Stimulated activated CD8-positive, alpha-beta memory T cell treated with anti-CD3 and anti-CD28 coated beads, Interleukin-12 subunit alpha, Interleukin-12 subunit beta, amount 100 ng/mL, for 4 hours (primary cell): ENCODE data around the gene KNSTRN.

Experiments
- DNase-seq: peaks from one replicate; pipeline ENCODE4 v3.0.0-alpha.2; 2020; ENCODE audit warnings: low read depth

The KNSTRN gene

DNA sequence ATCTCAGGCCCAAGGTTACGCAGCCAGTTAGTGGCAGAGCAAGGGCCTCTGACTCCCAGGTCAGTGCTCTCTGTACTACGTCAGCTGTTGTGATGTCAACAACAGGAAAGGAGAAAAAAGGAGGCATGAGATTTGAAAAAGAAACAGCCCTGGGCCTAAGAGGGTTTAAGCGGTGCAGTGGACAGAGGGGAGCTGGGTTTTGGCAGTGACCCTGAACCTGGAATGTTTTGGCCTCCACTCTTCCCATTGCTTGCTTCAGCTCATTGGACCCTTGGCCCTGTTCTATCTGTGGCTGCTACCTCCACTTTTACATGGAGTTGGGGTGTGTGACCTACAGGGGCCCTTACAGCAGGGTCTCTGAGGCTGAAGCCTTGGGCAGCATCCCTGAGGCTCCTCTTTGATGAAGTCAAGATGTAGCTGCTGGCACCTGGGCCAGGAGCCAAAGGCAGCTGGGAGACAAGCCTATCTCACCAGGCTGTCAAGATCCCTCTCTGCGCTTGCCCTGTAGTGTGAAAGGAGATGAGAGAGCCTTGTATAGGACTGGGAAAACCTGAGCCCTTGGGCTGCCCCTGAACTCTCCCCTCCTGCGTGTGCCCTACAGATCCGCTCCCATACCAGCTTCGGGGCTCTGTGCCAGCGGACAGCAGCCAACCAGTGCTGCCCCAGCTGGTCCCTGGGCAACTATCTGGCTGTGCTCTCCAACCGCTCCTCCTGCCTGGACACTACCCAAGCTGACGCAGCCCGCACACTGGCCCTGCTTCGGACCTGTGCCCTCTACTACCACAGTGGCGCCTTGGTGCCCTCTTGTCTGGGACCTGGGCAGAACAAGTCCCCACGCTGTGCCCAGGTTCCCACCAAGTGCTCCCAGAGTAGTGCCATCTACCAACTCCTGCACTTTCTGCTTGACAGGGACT, 15.8 kb upstream of the KNSTRN start:
- DNase-seq = no peak

DNA sequence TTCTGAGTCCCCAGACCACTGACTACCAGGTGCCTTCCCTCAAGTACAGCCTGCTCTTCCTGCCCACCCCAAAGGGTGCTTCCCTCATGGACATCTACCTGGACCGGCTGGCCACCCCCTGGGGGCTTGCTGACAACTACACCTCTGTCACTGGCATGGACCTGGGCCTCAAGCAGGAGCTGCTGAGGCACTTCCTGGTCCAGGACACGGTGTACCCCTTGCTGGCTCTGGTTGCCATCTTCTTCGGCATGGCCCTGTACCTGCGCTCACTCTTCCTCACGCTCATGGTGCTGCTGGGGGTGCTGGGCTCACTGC, 15.2 kb upstream of the KNSTRN start:
- DNase-seq = no peak

DNA sequence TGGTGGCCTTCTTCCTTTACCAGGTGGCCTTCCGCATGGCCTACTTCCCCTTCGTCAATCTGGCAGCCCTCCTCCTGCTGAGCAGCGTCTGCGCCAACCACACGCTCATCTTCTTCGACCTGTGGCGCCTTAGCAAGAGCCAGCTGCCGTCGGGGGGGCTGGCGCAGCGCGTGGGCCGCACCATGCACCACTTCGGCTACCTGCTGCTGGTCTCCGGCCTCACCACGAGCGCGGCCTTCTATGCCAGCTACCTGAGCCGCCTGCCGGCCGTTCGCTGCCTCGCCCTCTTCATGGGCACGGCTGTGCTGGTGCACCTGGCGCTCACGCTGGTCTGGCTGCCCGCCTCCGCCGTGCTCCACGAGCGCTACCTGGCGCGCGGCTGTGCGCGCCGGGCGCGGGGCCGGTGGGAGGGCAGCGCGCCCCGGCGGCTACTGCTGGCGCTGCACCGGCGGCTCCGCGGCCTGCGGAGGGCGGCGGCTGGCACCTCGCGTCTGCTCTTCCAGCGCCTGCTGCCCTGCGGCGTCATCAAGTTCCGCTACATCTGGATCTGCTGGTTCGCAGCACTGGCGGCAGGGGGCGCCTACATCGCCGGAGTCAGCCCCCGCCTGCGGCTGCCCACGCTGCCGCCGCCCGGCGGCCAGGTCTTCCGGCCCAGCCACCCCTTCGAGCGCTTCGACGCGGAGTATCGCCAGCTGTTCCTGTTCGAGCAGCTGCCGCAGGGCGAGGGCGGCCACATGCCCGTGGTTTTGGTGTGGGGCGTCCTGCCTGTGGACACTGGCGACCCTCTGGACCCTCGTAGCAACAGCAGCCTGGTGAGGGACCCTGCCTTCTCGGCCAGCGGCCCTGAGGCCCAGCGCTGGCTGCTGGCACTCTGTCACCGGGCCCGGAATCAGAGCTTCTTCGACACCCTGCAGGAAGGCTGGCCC, 14.6 kb upstream of the KNSTRN start:
- DNase-seq = peak; percentile 82

DNA sequence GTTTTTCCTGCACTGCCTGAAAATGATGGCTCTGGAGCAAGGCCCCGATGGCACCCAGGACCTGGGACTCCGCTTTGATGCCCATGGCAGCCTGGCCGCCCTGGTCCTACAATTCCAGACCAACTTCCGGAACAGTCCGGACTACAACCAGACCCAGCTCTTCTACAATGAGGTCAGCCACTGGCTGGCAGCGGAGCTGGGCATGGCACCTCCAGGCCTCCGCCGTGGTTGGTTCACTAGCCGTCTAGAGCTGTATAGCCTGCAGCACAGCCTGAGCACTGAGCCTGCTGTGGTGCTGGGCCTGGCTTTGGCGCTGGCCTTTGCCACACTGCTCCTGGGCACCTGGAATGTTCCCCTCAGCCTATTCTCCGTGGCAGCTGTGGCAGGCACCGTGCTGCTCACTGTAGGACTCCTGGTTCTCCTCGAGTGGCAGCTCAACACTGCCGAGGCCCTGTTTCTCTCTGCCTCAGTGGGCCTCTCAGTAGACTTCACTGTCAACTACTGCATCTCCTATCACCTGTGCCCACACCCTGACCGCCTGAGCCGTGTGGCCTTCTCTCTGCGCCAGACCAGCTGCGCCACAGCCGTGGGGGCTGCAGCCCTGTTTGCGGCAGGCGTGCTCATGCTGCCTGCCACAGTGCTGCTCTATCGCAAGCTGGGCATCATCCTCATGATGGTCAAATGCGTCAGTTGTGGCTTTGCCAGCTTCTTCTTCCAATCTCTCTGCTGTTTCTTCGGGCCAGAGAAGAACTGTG, 13.6 kb upstream of the KNSTRN start:
- no peak for DNase-seq

DNA sequence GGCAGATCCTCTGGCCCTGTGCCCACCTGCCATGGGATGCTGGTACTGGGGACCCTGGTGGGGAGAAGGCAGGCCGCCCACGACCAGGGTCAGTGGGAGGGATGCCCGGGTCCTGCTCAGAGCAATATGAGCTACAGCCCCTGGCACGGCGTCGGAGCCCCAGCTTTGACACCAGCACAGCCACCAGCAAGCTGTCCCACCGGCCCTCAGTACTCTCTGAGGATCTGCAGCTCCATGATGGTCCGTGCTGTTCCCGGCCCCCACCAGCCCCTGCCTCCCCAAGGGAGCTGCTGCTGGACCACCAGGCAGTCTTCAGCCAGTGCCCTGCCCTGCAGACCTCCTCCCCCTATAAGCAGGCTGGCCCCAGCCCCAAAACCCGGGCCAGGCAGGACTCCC, 13.0 kb upstream of the KNSTRN start:
- no peak for DNase-seq

DNA sequence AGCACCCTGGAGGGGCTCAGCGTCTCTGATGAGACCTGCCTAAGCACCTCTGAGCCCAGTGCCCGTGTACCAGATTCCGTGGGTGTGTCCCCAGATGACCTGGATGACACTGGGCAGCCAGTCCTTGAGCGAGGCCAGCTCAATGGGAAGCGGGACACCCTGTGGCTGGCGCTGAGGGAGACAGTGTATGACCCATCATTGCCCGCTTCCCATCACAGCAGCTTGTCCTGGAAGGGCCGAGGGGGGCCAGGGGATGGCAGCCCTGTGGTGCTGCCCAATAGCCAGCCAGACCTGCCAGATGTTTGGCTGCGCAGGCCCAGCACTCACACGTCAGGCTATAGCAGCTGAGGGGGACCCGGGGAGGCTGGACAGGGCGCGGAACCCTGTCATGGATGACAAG, 12.6 kb upstream of the KNSTRN start:
- DNase-seq = no peak

DNA sequence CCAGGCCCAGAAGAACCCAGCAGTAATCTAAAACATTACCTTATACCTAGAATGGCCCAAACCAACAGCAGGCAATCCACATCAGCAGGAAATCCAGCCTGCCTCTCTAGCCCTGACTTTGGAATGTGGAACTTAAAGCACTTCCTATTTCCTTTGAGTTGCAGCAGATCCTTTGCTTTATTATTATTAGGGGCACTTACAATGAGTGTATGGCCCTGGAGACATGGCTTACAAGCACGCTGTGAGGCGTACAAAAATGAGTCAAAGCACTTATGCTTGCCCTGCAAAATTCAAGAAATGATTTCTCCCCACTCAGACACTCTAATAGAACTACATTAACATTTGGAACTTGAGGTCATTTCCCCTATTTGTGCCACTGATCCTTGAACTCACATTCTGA, 9.5 kb upstream of the KNSTRN start:
- DNase-seq = no peak

DNA sequence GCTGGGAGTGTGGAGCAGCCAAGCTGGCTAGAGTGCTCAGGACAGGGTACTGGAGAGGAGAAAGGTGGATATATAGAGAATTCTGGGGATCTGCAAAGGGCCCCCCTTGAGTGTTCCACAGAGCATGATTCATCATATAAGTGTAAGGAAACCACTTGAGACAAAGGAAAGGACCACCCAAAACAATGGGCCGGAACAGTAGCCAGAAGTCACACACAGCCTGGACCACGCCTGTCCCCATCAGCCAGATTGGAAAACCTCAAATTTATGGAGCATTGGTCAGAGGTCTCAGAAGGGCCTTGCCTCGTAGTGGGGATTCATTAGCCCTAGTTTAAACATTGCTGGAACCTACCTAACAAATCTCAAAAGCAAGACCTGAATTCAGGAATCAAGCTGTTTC, 4.9 kb upstream of the KNSTRN start:
- no peak for DNase-seq

DNA sequence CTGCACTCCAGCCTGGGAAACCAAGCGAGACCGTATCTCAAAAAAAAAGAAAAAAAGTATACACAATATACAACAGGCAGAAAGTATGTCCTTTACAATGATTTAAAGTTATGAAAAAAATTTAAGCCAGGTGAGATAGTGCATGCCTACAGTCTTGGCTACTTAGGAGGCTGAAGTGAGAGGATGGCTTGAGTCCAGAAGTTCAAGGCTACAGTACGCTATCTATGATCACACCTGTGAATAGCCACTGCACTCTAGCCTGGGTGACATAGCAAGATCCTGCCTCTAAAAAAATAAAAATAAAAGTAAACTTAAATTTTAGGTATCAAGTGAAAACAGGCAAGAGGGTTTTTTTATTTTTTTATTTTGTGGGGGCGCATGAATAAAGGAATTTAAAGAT, 3.1 kb upstream of the KNSTRN start:
- DNase-seq = no peak

DNA sequence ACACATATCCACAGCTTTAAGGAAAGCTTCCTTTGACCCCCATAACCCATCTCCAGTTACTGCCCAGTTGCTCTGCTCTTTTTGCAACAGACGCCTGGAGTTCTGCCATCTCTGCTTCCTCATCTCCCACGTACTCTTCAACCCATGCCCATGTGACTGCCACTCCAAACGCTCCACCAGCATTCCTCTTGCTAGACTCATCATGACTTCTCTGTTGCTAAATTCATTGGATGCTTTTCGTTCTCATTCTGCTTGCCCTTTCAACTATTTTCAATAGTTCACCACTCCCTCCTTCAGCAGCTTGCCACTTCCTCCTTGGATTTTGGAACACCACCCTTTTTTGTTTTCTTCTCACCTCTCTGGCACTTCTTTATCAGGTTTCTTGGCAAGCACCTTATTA, 2.7 kb upstream of the KNSTRN start:
- DNase-seq = no peak

DNA sequence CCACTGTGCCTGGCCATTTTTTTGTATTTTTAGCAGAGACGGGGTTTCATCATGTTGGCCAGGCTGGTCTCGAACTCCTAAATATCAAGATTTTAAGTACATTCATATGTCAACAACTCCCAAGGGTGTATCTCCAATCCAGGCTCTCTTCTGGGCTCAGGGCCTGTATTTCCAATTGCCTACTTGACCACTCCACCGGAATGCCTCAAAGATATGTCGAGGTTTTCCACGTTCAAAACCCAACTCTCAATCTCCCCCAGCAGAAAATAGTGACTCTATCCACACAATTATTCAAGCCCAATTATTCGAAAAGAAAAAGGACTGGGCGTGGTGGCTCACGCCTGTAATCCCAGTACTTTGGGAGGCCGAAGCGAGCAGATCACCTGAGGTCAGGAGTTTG, 1.9 kb upstream of the KNSTRN start:
- DNase-seq = no peak

DNA sequence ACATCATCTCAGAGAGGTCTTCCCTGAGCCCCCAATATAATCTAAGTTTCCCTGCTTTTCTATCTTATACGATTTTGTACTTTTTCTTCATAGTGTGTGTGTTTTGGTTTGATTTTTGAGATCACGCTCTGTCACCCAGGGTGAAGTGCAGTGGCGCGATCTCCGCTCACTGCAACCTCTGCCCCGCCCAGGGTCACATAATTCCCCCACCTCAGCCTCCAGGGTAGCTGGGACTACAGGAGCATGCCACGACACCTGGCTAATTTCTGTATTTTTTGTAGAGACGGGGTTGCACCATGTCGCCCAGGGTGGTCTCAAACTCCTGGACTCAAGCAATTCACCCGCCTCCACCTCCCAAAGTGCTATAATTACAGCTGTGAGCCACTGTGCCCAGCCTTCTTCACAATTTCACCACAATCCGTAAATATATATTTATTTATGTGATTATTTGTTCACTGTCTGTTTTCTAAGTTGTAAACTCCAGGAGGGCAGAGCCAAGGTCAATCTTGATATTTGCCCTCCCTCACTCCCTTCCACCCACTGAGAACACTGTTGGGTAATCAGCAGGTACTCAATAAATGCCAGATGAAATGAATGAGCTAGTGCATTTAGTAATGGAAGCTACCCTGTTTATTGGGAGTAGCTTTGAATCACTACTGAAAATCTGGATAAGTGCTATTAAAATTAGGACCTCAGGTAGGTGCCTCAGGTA, 547 bp upstream of the KNSTRN start:
- no peak for DNase-seq

DNA sequence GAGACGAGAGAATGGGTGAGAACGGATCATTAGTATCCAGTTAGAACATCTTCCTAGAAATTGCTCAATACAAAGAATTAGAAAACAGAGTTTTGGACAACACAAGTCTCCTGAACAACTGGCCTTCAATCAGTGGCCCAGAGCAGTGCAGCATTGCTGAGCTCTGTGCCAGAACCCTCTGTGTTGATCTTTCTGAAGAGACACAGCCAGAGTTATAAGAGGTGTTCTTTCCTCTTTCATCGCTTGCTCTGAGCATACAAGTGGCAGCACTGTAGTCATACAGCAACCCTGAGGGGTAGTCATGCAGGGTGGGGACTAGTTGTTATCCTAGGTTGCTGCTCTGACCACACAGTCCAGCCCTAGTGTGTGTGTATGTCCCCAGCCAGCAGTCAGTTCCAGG, 4.0 kb downstream of the KNSTRN start:
- no peak for DNase-seq

DNA sequence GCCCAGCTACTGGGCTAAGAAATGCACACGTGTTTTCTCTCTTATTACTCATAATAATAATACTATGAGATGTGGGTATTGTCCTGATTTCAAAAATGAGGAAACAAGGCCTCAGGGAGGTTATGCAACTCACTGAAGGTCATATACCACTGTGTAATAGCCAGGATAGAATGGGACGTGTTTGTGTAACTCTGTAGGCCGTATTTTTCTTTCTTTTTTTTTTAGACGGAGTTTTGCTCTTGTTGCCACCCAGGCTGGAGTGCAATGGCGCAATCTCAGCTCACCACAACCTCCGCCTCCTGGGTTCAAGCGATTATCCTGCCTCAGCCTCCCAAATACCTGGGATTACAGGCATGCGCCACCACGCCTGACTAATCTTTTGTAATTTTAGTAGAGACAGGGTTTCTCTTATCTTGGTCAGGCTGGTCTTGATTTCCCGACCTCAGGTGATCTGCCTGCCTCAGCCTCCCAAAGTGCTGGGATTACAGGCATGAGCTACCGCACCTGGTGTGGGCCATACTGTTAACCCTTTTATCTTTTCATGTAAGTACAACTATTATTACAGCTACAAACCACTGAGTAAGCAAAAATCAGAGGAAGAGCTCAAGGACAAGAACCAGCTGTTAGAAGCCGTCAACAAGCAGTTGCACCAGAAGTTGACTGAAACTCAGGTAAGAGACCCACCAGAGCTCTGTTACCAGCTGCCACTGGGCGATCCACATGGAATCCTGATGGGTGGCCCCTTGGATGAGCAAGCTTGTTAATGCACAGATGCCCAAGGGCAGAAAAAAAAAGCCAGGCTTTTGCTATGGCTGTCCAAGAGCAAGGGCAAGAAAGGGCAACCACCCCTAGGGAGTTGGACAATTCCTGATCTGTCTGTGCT, 6.7 kb downstream of the KNSTRN start:
- no peak for DNase-seq

DNA sequence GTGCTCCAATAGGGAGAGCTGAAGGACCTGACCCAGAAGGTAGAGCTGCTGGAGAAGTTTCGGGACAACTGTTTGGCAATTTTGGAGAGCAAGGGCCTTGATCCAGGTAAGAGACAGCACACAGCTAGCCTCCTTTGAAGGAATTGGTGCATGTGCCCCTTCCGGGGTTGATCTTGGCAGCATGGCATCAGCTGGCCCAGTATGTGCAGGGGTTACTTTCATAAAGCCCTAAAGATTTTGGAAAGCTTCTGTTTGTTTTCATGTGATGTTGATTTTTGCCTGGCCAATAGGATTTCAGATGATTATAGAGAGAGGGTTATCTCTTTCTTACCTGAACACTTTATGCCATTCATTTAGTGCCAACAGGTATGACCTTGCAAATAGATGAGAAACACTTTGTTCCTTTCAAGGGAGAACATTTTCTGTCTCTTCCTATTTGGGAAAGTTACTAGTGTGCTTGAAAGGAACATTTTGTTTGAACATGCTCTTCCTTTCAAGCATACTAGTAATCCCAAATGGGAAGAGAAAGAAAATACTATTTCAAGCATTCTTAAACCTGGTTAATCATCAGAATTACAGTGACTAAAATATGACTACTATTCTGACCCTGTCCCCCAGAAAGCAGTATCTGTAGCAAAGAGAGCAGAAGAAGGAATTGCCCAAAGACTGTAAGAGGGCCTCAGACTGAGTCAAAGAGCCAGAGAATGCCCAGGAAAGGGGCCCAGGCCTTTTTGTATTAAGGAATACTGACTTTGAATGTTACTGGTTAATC, 7.5 kb downstream of the KNSTRN start:
- no peak for DNase-seq

DNA sequence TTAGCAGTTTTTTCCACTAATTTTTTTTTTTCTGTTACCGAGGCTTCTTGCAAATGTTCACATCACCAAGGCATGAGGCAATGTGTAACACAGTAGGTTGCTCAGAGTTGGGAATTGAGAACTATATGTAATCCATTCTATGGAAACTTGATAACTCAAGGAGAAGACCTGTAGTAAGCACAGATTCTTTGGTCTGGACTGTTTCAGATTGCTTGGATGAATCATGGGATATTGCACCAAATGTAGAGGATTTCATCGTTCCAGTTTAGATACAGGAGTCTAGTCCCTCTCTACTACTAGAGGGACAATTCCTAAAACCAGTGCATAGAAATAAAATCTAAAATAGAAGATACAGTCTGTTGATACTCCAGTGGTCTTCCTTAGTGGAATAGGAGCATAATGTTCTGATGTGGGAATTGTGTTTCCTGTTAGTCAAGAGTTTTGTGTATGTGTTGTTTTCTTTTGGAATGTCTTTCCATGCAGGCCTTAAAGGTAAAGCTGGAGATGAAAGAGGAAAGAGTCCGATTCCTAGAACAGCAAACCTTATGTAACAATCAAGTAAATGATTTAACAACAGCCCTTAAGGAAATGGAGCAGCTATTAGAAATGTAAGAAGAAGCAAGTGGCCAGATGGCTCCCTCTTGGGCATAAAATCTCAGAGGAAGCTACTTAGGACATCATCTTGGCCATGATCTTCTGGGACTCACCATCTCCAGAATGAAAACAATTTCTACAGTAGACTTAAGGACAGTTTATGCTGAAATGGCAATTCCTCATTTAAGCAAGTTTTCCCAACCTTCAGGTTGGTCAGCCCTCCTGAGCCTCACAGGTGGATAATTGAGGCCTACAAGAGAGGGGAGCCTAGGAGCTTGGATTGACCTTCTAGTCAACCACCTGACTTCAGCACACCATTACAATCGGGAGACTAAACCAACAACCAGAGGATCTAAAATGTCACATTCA, 10.7 kb downstream of the KNSTRN start:
- DNase-seq = no peak

DNA sequence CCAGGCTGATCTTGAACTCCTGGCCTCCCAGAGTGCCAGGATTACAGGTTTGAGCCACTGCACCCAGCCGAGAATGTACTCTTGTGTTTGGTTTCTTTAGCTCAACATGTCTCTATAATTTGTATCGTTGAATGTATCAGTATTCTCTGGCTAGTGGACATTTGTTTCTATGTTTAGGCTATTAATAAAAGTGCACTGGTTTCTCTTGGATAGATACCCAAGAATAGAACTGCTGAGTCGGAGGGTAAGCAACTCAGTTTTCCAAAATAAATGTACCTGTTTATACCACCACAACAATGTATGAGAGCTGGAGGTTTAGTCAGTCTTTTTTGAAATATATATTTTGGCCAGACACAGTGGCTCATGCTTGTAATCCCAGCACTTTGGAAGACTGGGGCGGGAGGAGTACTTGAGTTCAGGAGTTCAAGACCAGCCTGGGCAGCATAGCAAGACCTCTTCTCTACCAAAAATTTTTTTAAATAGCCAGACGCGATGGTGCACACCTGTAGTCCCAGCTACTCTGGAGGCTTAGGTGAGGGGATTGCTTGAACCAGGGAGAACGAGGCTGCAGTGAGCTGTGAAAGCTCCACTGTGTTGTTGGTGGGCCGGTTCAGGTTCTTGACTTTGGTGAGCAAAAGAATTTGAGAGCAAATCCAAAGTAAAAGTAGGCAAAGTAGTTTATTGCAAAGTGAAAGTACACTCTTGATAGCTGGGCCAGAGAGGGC, 15.3 kb downstream of the KNSTRN start:
- DNase-seq = no peak

DNA sequence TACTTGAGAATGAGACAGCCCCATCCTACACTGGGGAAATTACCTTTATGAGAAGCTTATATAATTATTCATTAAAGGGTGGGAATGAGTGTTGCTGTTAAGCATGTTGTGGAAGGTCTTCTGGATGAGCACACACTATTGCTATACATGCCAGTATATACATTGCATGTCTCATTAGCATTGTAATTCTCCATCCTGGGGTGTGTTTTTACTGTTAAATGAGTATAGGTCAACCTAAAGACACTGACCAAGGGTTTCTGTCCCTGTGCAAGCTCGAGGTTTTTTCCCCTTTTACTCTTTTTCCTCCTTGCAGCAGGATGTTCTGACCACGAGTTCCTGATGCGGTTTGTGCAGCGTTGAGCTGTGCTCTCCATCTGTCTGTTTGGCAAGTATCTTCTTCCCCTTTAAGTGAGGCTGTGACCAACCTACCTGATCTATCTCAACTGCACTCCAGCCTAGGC, 15.9 kb downstream of the KNSTRN start:
- DNase-seq = no peak
